H1 (cell line): ENCODE data around the gene PIK3R1. TPM values are rescaled to one million over a fixed set of nuclear protein-coding genes. Genes with fewer than 3 reads are reported as not detected.

ENCODE experiments used
- CTCF ChIA-PET: fragments of 300-600 bp; sonication (Branson Sonifier 250); formaldehyde crosslinking; loops from one replicate; lab custom pipeline; 2021; ENCODE audit not compliant: partially characterized antibody; lab: Charles Lee
- POLR2A ChIA-PET: fragments of 300-600 bp; sonication (Branson Sonifier 250); formaldehyde crosslinking; loops from one replicate; lab custom pipeline; 2021; ENCODE audit warnings: inconsistent platforms; ENCODE audit not compliant: partially characterized antibody; lab: Charles Lee
- DNase-seq, 2 experiments: peaks; one replicate each; pipeline versions ENCODE4 v3.0.0 to v3.0.0-alpha.2; 2010 to 2022; ENCODE audit warnings: low spot score in 2 of 2, low read depth in 1 of 2, mixed read lengths in 1 of 2
- FAIRE-seq: peaks from 2 replicates; lab custom pipeline; 2011; peaks lifted over from hg19 to GRCh38; lab: Jason Lieb, UNC
- H2AFZ ChIP-seq: 2 replicates; pipeline ENCODE4 v1.8.1; 2012; ENCODE audit warnings: low read length, inconsistent platforms
- H2AK5ac ChIP-seq: 2 replicates; pipeline ENCODE4 v1.6.1; 2013; ENCODE audit warnings: low read depth, low read length
- H2BK120ac ChIP-seq: replicated peaks from 2 replicates; pipeline ENCODE3; 2013; ENCODE audit warnings: low read depth, low read length, inconsistent platforms
- H2BK12ac ChIP-seq: 2 replicates; pipeline ENCODE4 v1.6.1; 2013; ENCODE audit warnings: low read depth, low read length
- H2BK15ac ChIP-seq: 2 replicates; pipeline ENCODE4 v1.6.1; 2013; ENCODE audit warnings: low read length
- H2BK20ac ChIP-seq: 2 replicates; pipeline ENCODE4 v1.6.1; 2013; ENCODE audit warnings: low read length
- H2BK5ac ChIP-seq: 2 replicates; pipeline ENCODE4 v1.6.1; 2013; ENCODE audit warnings: low read depth, low read length
- H3K14ac ChIP-seq: 2 replicates; pipeline ENCODE4 v1.6.1; 2013; ENCODE audit warnings: inconsistent platforms; ENCODE audit not compliant: insufficient read length
- H3K18ac ChIP-seq: 2 replicates; pipeline ENCODE4 v1.6.1; 2013; ENCODE audit warnings: low read length; ENCODE audit errors: extremely low read depth
- H3K23ac ChIP-seq: 2 replicates; pipeline ENCODE4 v1.6.1; 2013; ENCODE audit warnings: inconsistent platforms; ENCODE audit not compliant: insufficient read length
- H3K23me2 ChIP-seq: 2 replicates; pipeline ENCODE4 v1.6.1; 2013; ENCODE audit warnings: low read depth, low read length
- H3K27ac ChIP-seq: 2 replicates; pipeline ENCODE4 v1.6.1; 2011; ENCODE audit warnings: low read depth, low read length, inconsistent platforms
- H3K27me3 ChIP-seq, 4 experiments: replicated peaks in 1 of 4; 1 replicate in 1 of 4; 2 replicates in 3 of 4; pipeline versions ENCODE4 v1.6.1 to v1.8.1; 2011 to 2013; ENCODE audit warnings: low read length in 3 of 4, mild to moderate bottlenecking in 3 of 4, inconsistent platforms in 2 of 4, mixed read lengths in 2 of 4, moderate library complexity in 1 of 4; ENCODE audit not compliant: control insufficient read depth in 3 of 4, insufficient read depth in 3 of 4; ENCODE audit errors: extremely low read depth in 1 of 4
- H3K36me3 ChIP-seq, 4 experiments: 2 replicates each; pipeline versions ENCODE4 v1.6.1 to v1.8.1; 2011 to 2013; ENCODE audit warnings: mild to moderate bottlenecking in 4 of 4, low read length in 3 of 4, moderate library complexity in 2 of 4, control low read depth in 1 of 4, inconsistent platforms in 1 of 4; ENCODE audit not compliant: insufficient read depth in 4 of 4, control insufficient read depth in 2 of 4
- H3K4ac ChIP-seq: replicated peaks from 2 replicates; pipeline ENCODE3; 2013; ENCODE audit warnings: low read length, low read depth, mixed read lengths, inconsistent platforms; ENCODE audit not compliant: insufficient read length
- H3K4me1 ChIP-seq, 4 experiments: replicated peaks in 1 of 4; 1 replicate in 1 of 4; 2 replicates in 3 of 4; pipeline versions ENCODE4 v1.6.1 to v1.8.1; 2011 to 2013; ENCODE audit warnings: low read length in 3 of 4, inconsistent platforms in 2 of 4, mixed read lengths in 1 of 4; ENCODE audit not compliant: insufficient read depth in 4 of 4, control insufficient read depth in 3 of 4
- H3K4me2 ChIP-seq, 2 experiments: 2 replicates each; pipeline versions ENCODE4 v1.6.1 to v1.8.1; 2011 to 2013; ENCODE audit warnings: low read depth in 2 of 2, low read length in 2 of 2, control low read depth in 1 of 2, inconsistent platforms in 1 of 2, mild to moderate bottlenecking in 1 of 2; ENCODE audit not compliant: insufficient read depth in 1 of 2
- H3K4me3 ChIP-seq, 4 experiments: fragments of 200-600, 300-600 bp in 1 of 4; sonication (generic), shearing (Covaris generic), sonication (Bioruptor Twin) in 1 of 4; 2 replicates each; pipeline versions ENCODE4 v1.5.1 to v1.8.1; 2011 to 2016; ENCODE audit warnings: low read length in 4 of 4, low read depth in 3 of 4, control low read depth in 2 of 4, inconsistent platforms in 2 of 4, mild to moderate bottlenecking in 2 of 4, mixed read lengths in 1 of 4, moderate library complexity in 1 of 4; ENCODE audit not compliant: insufficient read depth in 2 of 4; ENCODE audit errors: extremely low read depth in 1 of 4
- H3K56ac ChIP-seq: replicated peaks from 2 replicates; pipeline ENCODE3; 2013; ENCODE audit warnings: low read depth, mild to moderate bottlenecking, mixed read lengths, low read length, inconsistent platforms; ENCODE audit not compliant: insufficient read length
- H3K79me1 ChIP-seq: 2 replicates; pipeline ENCODE4 v1.6.1; 2013; ENCODE audit warnings: low read depth, low read length, control low read depth
- H3K79me2 ChIP-seq, 2 experiments: 2 replicates each; pipeline versions ENCODE4 v1.6.1 to v1.8.1; 2012 to 2013; ENCODE audit warnings: low read length in 2 of 2, mild to moderate bottlenecking in 2 of 2, inconsistent platforms in 1 of 2; ENCODE audit not compliant: insufficient read depth in 2 of 2, control insufficient read depth in 1 of 2
- H3K9ac ChIP-seq, 4 experiments: replicated peaks in 1 of 4; 1 replicate in 1 of 4; 2 replicates in 3 of 4; pipeline versions ENCODE4 v1.6.1 to v1.8.1; 2011 to 2013; ENCODE audit warnings: low read depth in 3 of 4, low read length in 3 of 4, control low read depth in 2 of 4, mild to moderate bottlenecking in 2 of 4, moderate library complexity in 2 of 4, inconsistent platforms in 1 of 4; ENCODE audit errors: extremely low read depth in 1 of 4
- H3K9me3 ChIP-seq, 2 experiments: 2 replicates each; pipeline versions ENCODE4 v1.6.1 to v1.8.1; 2012 to 2013; ENCODE audit warnings: mild to moderate bottlenecking in 2 of 2, moderate library complexity in 2 of 2, control low read depth in 1 of 2, inconsistent platforms in 1 of 2, low read depth in 1 of 2, low read length in 1 of 2, mixed read lengths in 1 of 2; ENCODE audit not compliant: insufficient read depth in 2 of 2
- H4K20me1 ChIP-seq, 2 experiments: replicated peaks in 1 of 2; 2 replicates each; pipeline versions ENCODE3 to v1.8.1; 2011 to 2013; ENCODE audit warnings: inconsistent platforms in 2 of 2, low read length in 2 of 2, mild to moderate bottlenecking in 1 of 2; ENCODE audit not compliant: insufficient read depth in 2 of 2, control insufficient read depth in 1 of 2
- H4K5ac ChIP-seq: 2 replicates; pipeline ENCODE4 v1.6.1; 2013; ENCODE audit warnings: low read length, low read depth, mixed read lengths, inconsistent platforms; ENCODE audit not compliant: insufficient read length
- H4K8ac ChIP-seq: 2 replicates; pipeline ENCODE4 v1.8.0; 2013; ENCODE audit warnings: mild to moderate bottlenecking, moderate library complexity, low read length, inconsistent platforms; ENCODE audit not compliant: insufficient read depth; ENCODE audit errors: extremely low read depth
- H4K91ac ChIP-seq: replicated peaks from 2 replicates; pipeline ENCODE3; 2013; ENCODE audit warnings: low read length, mixed read lengths, inconsistent platforms; ENCODE audit not compliant: insufficient read length
- EP300 ChIP-seq, 2 experiments: IDR thresholded peaks; 1 replicate in 1 of 2; 2 replicates in 1 of 2; pipeline ENCODE4 v1.6.1; 2011 to 2012; ENCODE audit warnings: low read depth in 2 of 2, low read length in 2 of 2, mild to moderate bottlenecking in 2 of 2, borderline replicate concordance in 1 of 2, inconsistent platforms in 1 of 2, moderate library complexity in 1 of 2
- HDAC6 ChIP-seq: IDR thresholded peaks from one replicate; pipeline ENCODE4 v1.7.1; 2012; ENCODE audit warnings: low read depth, mild to moderate bottlenecking, inconsistent platforms, low read length, moderate library complexity
- MAX ChIP-seq: IDR thresholded peaks from 2 replicates; pipeline ENCODE4 v1.6.1; 2012; ENCODE audit warnings: inconsistent platforms
- SP4 ChIP-seq: IDR thresholded peaks from 2 replicates; pipeline ENCODE4 v1.6.1; 2012; ENCODE audit warnings: low read length, inconsistent platforms
- TAF7 ChIP-seq: optimal IDR thresholded peaks from 2 replicates; pipeline ENCODE3; 2011; ENCODE audit warnings: low read depth, mild to moderate bottlenecking, inconsistent platforms, low read length, moderate library complexity, borderline replicate concordance
- TEAD4 ChIP-seq: IDR thresholded peaks from 2 replicates; pipeline ENCODE4 v1.6.1; 2012; ENCODE audit warnings: low read depth, low read length, inconsistent platforms, mixed read lengths
- ZNF274 ChIP-seq: IDR thresholded peaks from 2 replicates; pipeline ENCODE4 v1.7.0; 2012; ENCODE audit warnings: low read length, borderline replicate concordance; ENCODE audit errors: extremely low read depth
- WGBS, 2 experiments: shearing (Covaris generic) in 1 of 2; methylation state at CpG; one replicate each; pipeline versions ENCODE4 v1.1.6 to v1.1.7; 2013 to 2015; ENCODE audit warnings: low lambda C conversion rate in 2 of 2, mixed read lengths in 2 of 2, inconsistent platforms in 1 of 2, low coverage in 1 of 2, missing lambda C conversion rate in 1 of 2; ENCODE audit not compliant: insufficient replicate concordance in 2 of 2, insufficient coverage in 1 of 2, insufficient read length in 1 of 2; ENCODE audit errors: extremely low coverage in 1 of 2, missing lambda C conversion rate in 1 of 2; 5-methylcytosine and 5-hydroxymethylcytosine counted together
- polyA plus RNA-seq, 7 experiments: library from polyadenylated mRNA; depleted of rRNA in 3 of 7; stranded (reverse) in 5 of 7; unstranded in 2 of 7; fragments of >200 nt in 5 of 7; fragments of 200-250 nt in 2 of 7; gene quantifications; 1 replicate in 5 of 7; 2 replicates in 1 of 7; 4 replicates in 1 of 7; pipeline versions ENCODE4 v1.2.1 to v1.2.3, GENCODE V29; 2011 to 2013; ENCODE audit warnings: missing spikeins in 2 of 7, mixed read lengths in 2 of 7
- total RNA-seq: library from RNA; stranded (reverse); fragmentation: NEBNext Ultra II Directional; extraction: Animal tissue kit (Norgen Biotek cat#: 25700); gene quantifications from 2 replicates; pipeline ENCODE4 v1.2.1, GENCODE V29; 2021

Gene PIK3R1
- total and polyA plus RNA-seq, 2 of the 8 experiments (the other 6 are each of a cell fraction or from before 2014, with no cell fraction given): 2.3 to 13.7 TPM

GRCh38 chr5:68303038-68303738 lies 87.6 kb downstream of the PIK3R1 start:
- Histone ChIP-seq H2AFZ (no peak overlapping the region), H3K79me1 (no peaks in the 10 kb centered on the region), H2AK5ac (no peak overlapping the region), H3K9ac (no peak overlapping the region), H3K4ac (no peak overlapping the region), H2BK120ac (no peak overlapping the region), H2BK5ac (no peak overlapping the region), H3K23me2 (no peaks in the 10 kb centered on the region), H3K23ac (no peak overlapping the region), H3K27me3 (no peaks in the 10 kb centered on the region), H2BK12ac (no peak overlapping the region), H4K20me1 (no peaks in the 10 kb centered on the region), H3K18ac (no peak overlapping the region), H3K36me3 (peaks cover 0 to under 1% (median 0%) of the 10 kb centered on the region in 4 experiments; a peak in 1 of 8 replicates), H4K8ac (no peak overlapping the region), H2BK20ac (no peak overlapping the region), H3K4me3 (no peak overlapping the region), H3K4me2 (no peak overlapping the region), H4K5ac (no peak overlapping the region), H3K27ac (no peak overlapping the region), H3K79me2 (no peaks in the 10 kb centered on the region), H3K56ac (no peak overlapping the region), H3K9me3 (no peaks in the 10 kb centered on the region), H3K14ac (no peak overlapping the region), H4K91ac (no peak overlapping the region), H3K4me1 (no peaks in the 10 kb centered on the region), H2BK15ac (no peak overlapping the region)
- ChIA-PET POLR2A (no interaction called here), CTCF (interaction anchor here (1.0 to 2.2 kb wide), 4 partner anchors 17 to 358 kb away, joined by 3 to 7 read pairs (median 4); no protein-coding TSS in a partner anchor)
- TF ChIP-seq MAX (no peak), EP300 (IDR thresholded peaks at IDR 0.05; ENCODE audit: borderline replicate concordance in 1 of 2, low read depth in 2 of 2, low read length in 2 of 2) (no peak), ZNF274 (no peak), TAF7 (no peak), TEAD4 (no peak), SP4 (no peak), HDAC6 (no peak)
- FAIRE-seq (no peak), DNase-seq (no peak)
- WGBS, 2 experiments: 78% methylated on average over 3 of the region's 3 CpGs; no CpG with 5 or more reads in 1 of the 2 experiments
